IgD-negative memory B cell (primary cell): Measurements from ENCODE around the gene CCL2. TPM values are rescaled to one million over a fixed set of nuclear protein-coding genes. Genes with fewer than 3 reads are reported as not detected.
A peak's percentile ranks its signal among the peaks of the same experiment; 100 is the strongest.
"Not testable (repeated sequence)": the region's sequence is repeated elsewhere in the genome, so short reads cannot be mapped to it uniquely, and the experiment has no call there.

Source experiments
- H3K27ac Mint-ChIP-seq, 3 donors: one replicate each; pipeline ENCODE4 v1.8.0; 2020 to 2022; ENCODE audit warnings: mild to moderate bottlenecking in 3 of 3, mixed read lengths in 3 of 3, moderate library complexity in 1 of 3
- H3K27me3 Mint-ChIP-seq: one replicate; pipeline ENCODE4 v1.8.0; 2021; ENCODE audit warnings: mixed read lengths
- H3K36me3 Mint-ChIP-seq: one replicate; pipeline ENCODE4 v1.8.0; 2020; ENCODE audit warnings: mild to moderate bottlenecking, mixed read lengths
- H3K4me1 Mint-ChIP-seq, 3 donors: one replicate each; pipeline ENCODE4 v1.8.0; 2020 to 2022; ENCODE audit warnings: mixed read lengths in 3 of 3, mild to moderate bottlenecking in 1 of 3
- H3K4me3 Mint-ChIP-seq, 4 donors: one replicate each; pipeline ENCODE4 v1.8.0; 2020 to 2022; ENCODE audit warnings: mild to moderate bottlenecking in 4 of 4, mixed read lengths in 4 of 4, moderate library complexity in 3 of 4
- H3K9me3 Mint-ChIP-seq, 3 donors: one replicate each; pipeline ENCODE4 v1.8.0; 2020 to 2021; ENCODE audit warnings: mixed read lengths in 3 of 3, mild to moderate bottlenecking in 1 of 3
- polyA plus RNA-seq: library from polyadenylated mRNA; unstranded; fragments of 300-500 nt; fragmentation: Illumina TruSeq; gene quantifications from one replicate; pipeline ENCODE4 v1.2.3, GENCODE V29; 2021

Gene CCL2
- polyA plus RNA-seq = not detected

DNA sequence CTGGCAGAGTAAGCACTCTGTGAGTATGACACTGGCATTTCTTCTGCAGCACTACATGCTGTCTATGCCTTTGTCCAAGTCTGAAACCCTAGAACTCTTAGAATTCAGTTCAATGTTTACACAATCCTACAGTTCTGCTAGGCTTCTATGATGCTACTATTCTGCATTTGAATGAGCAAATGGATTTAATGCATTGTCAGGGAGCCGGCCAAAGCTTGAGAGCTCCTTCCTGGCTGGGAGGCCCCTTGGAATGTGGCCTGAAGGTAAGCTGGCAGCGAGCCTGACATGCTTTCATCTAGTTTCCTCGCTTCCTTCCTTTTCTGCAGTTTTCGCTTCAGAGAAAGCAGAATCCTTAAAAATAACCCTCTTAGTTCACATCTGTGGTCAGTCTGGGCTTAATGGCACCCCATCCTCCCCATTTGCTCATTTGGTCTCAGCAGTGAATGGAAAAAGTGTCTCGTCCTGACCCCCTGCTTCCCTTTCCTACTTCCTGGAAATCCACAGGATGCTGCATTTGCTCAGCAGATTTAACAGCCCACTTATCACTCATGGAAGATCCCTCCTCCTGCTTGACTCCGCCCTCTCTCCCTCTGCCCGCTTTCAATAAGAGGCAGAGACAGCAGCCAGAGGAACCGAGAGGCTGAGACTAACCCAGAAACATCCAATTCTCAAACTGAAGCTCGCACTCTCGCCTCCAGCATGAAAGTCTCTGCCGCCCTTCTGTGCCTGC is at the start of gene CCL2:
TSS of gene CCL2 (plus strand) at position 635 of the 730 bp plus-strand sequence. CDS start at position 700, 65 bp downstream.
- H3K4me3 Mint-ChIP-seq = peak within 1 kb of the TSS in 2 of 4 donors; percentile 1 to 7
- peaks cover 0 to 2% (median 0%) of the 10 kb centered on the region in 3 donors for H3K9me3 Mint-ChIP-seq
- peaks cover 28% of the 10 kb centered on the region for H3K27me3 Mint-ChIP-seq

DNA sequence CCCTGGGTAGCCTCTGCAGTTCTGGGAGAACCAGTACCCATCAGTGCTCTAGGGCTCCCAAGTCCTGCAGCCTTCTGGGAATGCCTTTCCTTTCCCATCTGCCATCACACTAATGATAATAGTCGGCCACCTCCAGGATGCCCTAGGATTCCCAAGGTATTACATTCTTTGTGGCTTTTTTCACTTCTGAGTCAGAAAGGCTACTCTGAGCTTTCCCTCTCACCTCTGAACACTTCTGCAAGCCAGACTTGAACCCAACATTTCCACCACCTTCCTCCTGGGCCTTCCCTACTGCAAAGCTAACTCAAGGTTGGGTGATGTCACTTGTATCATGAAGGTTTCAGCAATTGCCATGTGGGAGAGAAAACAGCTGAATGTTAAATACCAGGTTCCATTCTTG is 49.7 kb upstream of the CCL2 start:
- Mint-ChIP-seq H3K4me1 (no peaks in the 10 kb centered on the region), H3K36me3 (no peaks in the 10 kb centered on the region), H3K27me3 (peaks cover 19% of the 10 kb centered on the region), H3K27ac (no peak overlapping the region), H3K9me3 (no peaks in the 10 kb centered on the region), H3K4me3 (no peak overlapping the region)

More for the DNA sequence above, at the start of gene CCL2:
- H3K36me3 Mint-ChIP-seq = no peaks in the 10 kb centered on the region
- H3K4me1 Mint-ChIP-seq = peaks cover 0 to 10% (median 2%) of the 10 kb centered on the region in 3 donors
- no peak within 1 kb of the TSS for H3K27ac Mint-ChIP-seq

DNA sequence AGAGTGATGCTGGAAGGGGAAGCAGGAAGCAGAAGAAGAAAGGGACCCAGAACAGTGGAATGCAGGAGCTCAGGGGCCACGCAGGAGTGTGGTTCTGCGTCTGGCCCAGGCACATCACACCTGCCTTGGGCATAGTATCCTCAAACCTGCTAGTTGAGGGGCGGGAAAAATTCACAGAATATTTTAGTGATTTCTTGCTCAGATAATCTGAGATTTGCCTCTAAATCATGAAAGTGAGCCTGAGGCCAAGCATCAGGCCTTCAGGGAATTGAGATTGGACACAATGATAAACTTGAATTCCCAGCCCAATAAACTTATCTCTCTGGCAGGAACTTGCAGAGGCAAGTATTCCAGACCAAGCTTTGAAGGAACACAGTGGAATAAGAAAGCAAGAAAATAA is 48.5 kb upstream of the CCL2 start:
- no peaks in the 10 kb centered on the region for H3K36me3 Mint-ChIP-seq
- no peaks in the 10 kb centered on the region for H3K4me1 Mint-ChIP-seq
- H3K9me3 Mint-ChIP-seq = no peaks in the 10 kb centered on the region
- no peak overlapping the region for H3K27ac Mint-ChIP-seq
- peaks cover 16% of the 10 kb centered on the region for H3K27me3 Mint-ChIP-seq
- H3K4me3 Mint-ChIP-seq = no peak overlapping the region

DNA sequence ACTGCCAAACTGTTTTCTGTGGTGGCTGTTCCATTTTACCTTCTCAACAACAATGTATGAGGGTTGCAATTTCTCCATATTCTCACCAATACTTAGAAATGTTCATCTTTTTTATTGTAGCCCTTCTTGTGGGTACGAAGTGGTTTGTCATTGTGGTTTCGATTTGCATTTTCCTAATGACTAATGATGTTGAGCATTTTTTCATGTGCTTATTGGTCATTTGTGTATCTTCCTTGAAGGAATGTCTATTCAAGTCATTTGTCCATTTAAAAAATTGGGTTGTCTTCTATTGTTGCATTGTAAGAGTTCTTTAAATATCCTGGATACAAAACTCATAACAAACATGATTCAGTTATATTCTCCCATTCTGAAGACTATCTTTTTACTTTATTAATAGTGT is 47.5 kb upstream of the CCL2 start:
- Mint-ChIP-seq H3K9me3 (no peaks in the 10 kb centered on the region), H3K27ac (no peak overlapping the region), H3K4me1 (no peaks in the 10 kb centered on the region), H3K27me3 (peaks cover 16% of the 10 kb centered on the region), H3K4me3 (no peak overlapping the region), H3K36me3 (no peaks in the 10 kb centered on the region)

DNA sequence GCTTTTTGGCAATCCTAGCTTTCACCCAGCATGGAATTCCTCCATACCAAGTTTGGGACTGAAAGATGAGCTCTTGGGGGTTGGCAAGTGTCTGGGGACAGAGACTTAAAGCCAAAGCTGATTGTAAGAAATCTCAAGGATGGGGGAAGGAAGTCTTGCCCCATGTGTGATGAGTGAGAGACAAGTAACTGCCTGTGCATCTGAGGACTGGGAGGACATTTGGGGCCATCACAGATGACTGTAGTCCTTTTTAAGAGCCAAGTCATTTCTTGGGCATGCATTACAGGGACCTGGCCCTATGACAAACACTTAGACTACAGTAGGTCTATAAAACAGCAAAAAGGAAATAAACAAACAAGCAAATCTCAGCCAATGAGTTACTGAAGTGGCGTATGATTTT is 36.3 kb upstream of the CCL2 start:
- Mint-ChIP-seq H3K4me3 (no peak overlapping the region), H3K36me3 (no peaks in the 10 kb centered on the region), H3K27me3 (peaks cover 32% of the 10 kb centered on the region), H3K4me1 (peaks cover 0 to 1% (median 0%) of the 10 kb centered on the region in 3 donors), H3K9me3 (peaks cover 3 to 16% (median 8%) of the 10 kb centered on the region in 3 donors), H3K27ac (no peak overlapping the region)

DNA sequence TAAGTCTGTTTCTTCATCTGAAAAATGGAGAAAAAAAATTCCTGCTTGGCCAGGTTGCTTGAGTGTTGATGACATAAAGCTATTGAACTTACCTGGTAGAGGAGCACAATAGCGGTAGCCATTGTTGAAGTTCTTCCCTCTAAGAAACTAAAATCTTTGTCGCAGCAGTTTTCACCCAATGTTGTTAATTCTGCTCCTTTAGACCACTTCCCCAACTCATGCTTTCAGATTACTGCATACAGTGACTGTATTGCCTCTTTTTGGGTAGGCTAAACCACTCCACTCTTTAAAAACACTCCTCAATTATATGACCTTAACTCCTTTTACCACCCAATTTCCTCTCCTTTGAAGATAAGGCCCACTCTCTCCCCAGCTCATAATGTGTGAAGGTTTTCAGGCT is 35.7 kb upstream of the CCL2 start:
- Mint-ChIP-seq H3K4me3 (no peak overlapping the region), H3K27ac (no peak overlapping the region), H3K27me3 (peaks cover 28% of the 10 kb centered on the region), H3K9me3 (peaks cover 1 to 11% (median 3%) of the 10 kb centered on the region in 3 donors), H3K36me3 (no peaks in the 10 kb centered on the region), H3K4me1 (peaks cover 0 to 1% (median 0%) of the 10 kb centered on the region in 3 donors)

DNA sequence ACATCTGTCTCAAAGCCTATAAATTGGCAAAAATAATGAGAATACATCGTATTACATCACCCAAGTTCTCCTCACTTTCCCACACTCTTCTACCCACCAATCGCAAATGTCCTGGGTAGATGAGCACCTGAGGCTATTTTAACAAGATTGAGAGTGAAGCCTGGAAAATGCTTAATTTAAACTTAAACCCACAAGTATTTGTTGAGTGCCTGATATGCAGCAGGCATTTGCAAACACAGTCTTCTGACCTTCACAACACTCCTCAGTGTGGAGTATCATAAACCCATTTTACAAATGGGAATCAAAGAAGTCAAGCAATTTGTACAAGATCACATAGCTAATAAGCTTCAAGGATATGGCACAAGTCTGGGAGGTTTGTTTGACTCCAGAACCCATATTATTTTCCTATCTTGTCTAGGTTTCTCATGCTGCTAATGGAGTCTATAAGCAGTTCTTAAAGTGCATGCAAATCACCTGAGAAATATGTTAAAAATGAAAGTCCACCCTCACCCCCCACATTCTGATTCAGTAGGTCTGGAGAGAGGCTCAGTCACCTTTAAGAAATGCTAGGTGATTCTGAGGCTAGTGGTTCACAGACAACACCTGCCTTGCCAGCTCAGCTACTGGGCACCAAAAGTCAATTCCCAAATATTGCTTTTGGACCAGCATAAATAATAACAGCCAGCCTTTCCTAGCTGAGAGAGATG is 34.9 kb upstream of the CCL2 start:
- H3K27ac Mint-ChIP-seq = no peak overlapping the region
- peaks cover 0 to 1% (median 0%) of the 10 kb centered on the region in 3 donors for H3K4me1 Mint-ChIP-seq
- no peak overlapping the region for H3K4me3 Mint-ChIP-seq
- H3K27me3 Mint-ChIP-seq = peaks cover 28% of the 10 kb centered on the region
- no peaks in the 10 kb centered on the region for H3K36me3 Mint-ChIP-seq
- peaks cover 1 to 10% (median 2%) of the 10 kb centered on the region in 3 donors for H3K9me3 Mint-ChIP-seq

DNA sequence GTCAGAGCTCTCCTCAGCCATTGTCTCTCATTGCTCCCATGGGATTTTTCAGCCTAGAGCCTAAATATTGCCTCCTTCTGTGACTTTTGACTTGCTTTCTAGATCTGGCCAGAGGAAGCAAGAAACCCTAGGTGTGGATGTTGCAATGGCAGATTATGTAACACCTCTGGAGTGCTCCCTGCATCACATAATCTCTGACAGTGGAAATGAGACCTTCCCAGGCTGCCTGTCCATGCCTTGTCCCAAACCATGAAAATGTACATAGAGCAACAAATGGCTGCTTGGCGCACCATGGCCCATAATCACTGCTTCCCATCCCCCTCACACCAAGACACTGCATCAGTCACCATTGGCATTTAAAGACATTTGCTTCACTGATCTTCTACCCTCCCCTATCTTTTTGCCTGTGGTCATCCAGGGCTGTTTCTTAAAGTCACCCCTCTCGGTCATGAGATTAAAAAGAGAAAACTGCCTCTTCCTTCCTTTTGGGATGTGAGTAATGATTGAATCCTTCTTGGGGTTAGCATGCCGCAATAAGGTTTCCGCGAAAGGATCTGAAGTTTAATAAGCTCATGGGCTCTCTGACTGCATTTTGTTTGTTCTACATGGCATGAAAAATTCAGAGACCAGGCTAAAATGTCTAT is 34.2 kb upstream of the CCL2 start:
- H3K4me3 Mint-ChIP-seq = no peak overlapping the region
- H3K9me3 Mint-ChIP-seq = peaks cover 1 to 10% (median 2%) of the 10 kb centered on the region in 3 donors
- H3K36me3 Mint-ChIP-seq = no peaks in the 10 kb centered on the region
- H3K27ac Mint-ChIP-seq = no peak overlapping the region
- H3K4me1 Mint-ChIP-seq = peaks cover 0 to 1% (median 0%) of the 10 kb centered on the region in 3 donors
- H3K27me3 Mint-ChIP-seq = peaks cover 29% of the 10 kb centered on the region

DNA sequence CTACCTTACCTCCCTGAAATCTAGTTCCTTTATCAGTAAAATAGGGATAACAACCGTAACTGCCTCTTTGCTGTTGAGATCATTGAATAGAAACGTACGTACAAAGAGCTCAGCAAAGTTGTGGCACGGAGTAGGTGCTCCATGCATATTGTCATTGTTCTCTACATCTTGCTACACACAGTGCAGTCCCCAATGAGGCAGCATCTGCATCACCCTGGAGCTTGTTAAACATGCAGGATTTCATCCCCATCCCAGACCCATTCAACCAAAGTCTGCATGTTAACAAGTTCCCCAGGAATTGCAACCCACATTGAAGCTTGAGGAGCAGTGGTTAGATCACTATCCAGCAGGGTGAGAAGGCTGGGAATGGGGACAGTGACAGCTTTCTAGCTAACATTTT is 33.7 kb upstream of the CCL2 start:
- Mint-ChIP-seq H3K9me3 (peaks cover 1 to 6% (median 2%) of the 10 kb centered on the region in 3 donors), H3K27me3 (peaks cover 26% of the 10 kb centered on the region), H3K27ac (no peak overlapping the region), H3K4me3 (no peak overlapping the region), H3K4me1 (peaks cover 0 to 1% (median 0%) of the 10 kb centered on the region in 3 donors), H3K36me3 (no peaks in the 10 kb centered on the region)

DNA sequence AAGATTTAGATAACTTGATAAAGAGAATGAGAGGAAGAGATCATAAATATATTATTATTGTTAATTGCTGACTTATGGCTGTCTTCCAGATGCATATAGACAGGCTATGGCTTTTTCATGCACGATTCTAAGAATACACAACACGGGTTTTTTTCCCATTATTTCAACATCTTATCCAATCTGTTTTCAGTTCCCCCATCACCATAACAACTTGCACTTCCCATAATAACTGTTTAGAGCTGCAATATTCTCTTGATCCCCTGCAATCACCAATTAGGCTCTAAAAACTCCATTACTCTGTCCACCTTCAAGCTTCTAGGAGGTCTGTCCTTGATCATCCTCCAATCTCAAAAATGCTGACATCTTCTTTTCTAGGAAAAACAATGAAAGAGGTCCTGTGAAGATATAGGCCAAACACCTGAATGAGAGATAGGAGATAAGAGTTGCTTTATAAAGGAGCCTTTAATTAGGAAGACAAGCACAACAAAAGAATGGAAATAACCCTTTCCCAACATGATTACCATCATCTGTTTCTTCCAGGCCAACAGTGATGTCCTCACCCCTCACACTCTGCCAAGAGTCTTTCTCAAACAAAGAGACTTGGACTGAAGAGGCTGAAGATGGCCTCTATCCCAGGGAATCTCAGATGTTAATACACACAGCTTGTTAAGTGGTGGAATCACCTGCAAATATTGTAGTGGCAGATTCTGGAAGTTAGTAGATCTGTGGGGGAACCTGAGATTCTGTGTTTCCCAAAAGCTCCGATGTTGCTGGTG is 32.2 kb upstream of the CCL2 start:
- Mint-ChIP-seq H3K9me3 (peaks cover 2 to 6% (median 2%) of the 10 kb centered on the region in 3 donors), H3K27ac (no peak overlapping the region), H3K4me1 (peaks cover 0 to 1% (median 0%) of the 10 kb centered on the region in 3 donors), H3K4me3 (no peak overlapping the region), H3K36me3 (no peaks in the 10 kb centered on the region), H3K27me3 (peaks cover 28% of the 10 kb centered on the region)

DNA sequence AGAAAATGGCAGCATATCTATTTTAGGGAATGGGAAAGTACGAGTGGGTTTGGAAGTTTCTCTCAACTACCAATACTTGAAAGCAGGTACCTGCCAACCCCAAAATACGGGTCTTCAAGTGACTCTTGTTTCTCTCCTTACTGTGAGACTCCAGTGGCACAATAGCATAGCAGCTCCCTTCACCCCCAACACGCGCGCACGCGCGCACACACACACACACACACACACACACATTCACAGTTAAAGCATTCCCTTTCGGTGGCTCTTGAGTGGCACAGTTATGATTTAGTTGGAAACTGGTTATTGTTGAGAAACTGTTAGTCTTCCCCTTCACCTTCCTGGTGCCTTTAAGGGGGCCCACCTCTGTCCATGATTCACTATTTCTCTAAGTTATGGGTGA is 30.0 kb upstream of the CCL2 start:
- Mint-ChIP-seq H3K27ac (no peak overlapping the region), H3K4me3 (no peak overlapping the region), H3K9me3 (peaks cover 0 to 11% (median 5%) of the 10 kb centered on the region in 3 donors), H3K36me3 (no peaks in the 10 kb centered on the region), H3K27me3 (peaks cover 35% of the 10 kb centered on the region), H3K4me1 (no peaks in the 10 kb centered on the region)

DNA sequence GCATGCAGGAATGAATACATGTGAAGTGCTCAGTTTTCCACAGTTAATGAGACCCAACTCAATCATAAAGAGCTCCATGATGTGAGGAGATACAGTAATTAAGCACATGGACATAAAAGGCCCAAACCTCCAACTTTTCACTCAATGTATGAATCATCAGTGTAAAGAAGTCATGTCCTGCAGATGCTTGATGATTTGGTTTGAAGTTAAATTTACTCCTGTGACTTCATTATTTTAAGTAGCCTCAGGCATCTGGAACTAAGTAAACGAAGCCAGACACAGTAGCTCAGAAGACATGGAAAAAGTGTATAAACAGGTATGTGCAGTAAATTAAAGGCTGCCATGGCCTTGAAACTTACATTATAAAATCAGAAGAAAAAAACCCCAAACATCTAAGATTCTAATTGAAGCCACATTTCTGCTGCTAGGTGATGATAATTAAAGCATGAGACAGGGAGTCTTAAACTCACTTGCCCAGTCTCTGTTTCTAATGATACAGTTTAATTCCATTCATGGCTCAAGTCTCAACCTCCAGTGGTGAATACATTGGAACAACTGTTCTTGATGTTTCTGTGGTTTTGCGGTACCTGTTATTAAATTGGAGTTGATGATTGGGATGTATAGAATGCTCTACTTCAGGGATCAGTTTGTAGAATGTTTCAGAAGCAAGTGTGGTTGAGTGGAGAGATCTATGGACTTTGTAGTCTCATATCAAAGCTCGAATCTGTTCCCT is 28.9 kb upstream of the CCL2 start:
- H3K27me3 Mint-ChIP-seq = peaks cover 33% of the 10 kb centered on the region
- no peaks in the 10 kb centered on the region for H3K4me1 Mint-ChIP-seq
- no peak overlapping the region for H3K27ac Mint-ChIP-seq

DNA sequence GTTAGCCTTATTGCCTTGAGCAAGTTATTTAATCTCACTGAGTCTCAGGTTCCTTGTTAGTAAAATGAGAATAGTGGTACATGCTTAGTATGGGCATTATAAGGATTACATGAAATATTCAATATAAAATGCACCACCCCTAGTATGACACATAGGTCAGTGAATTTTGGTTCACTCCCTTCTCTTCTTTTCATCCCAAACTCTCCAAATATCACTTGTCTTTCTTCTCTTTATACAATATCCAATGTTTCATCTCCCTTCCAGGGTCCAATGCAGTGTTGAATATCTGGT is 28.4 kb upstream of the CCL2 start:
- peaks cover 0 to 18% (median 5%) of the 10 kb centered on the region in 3 donors for H3K9me3 Mint-ChIP-seq
- H3K27me3 Mint-ChIP-seq = peaks cover 30% of the 10 kb centered on the region
- no peaks in the 10 kb centered on the region for H3K4me1 Mint-ChIP-seq
- H3K36me3 Mint-ChIP-seq = no peaks in the 10 kb centered on the region
- no peak overlapping the region for H3K4me3 Mint-ChIP-seq
- H3K27ac Mint-ChIP-seq = no peak overlapping the region

More for the DNA sequence above, 28.9 kb upstream of the CCL2 start:
- peaks cover 0 to 18% (median 5%) of the 10 kb centered on the region in 3 donors for H3K9me3 Mint-ChIP-seq
- no peaks in the 10 kb centered on the region for H3K36me3 Mint-ChIP-seq
- no peak overlapping the region for H3K4me3 Mint-ChIP-seq

DNA sequence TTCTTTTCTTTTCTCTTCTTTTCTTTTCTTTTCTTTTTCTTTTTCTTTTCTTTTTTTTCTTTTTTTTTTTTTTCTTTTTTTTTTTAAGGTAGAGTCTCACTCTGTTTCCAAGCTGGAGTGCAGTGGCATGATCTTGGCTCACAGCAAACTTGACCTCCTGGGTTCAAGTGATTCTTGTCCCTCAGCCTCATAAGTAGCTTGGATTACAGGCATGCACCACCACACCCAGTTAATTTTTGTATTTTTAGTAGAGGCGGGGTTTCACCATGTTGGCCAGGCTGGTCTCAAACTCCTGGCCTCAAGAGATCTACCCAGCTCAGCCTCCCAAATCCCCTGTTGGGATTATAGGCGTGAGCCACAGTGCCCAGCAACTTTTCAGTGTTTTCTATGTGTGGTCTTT is 27.8 kb upstream of the CCL2 start:
- Mint-ChIP-seq H3K9me3 (peaks cover 0 to 18% (median 5%) of the 10 kb centered on the region in 3 donors), H3K27me3 (peaks cover 24% of the 10 kb centered on the region)
- not testable (repeated sequence) for H3K4me1 Mint-ChIP-seq, H3K36me3 Mint-ChIP-seq, H3K4me3 Mint-ChIP-seq, H3K27ac Mint-ChIP-seq
